DMS153 (cell line): ENCODE measurements around the gene PAOX.
A peak's percentile ranks its signal among the peaks of the same experiment; 100 is the strongest.

ENCODE experiments used
- DNase-seq: peaks from one replicate; lab custom pipeline; 2025; lab: John Stamatoyannopoulos, UW

PAOX gene

GRCh38 chr10:133350283-133350949 lies 28.6 kb upstream of the PAOX start:
- no peak for DNase-seq

- DNase-seq = no peak
Measured at GRCh38 chr10:133350950-133351329, 28.1 kb upstream of the PAOX start.

- no peak for DNase-seq
Measured at GRCh38 chr10:133351408-133352318, 27.4 kb upstream of the PAOX start.

GRCh38 chr10:133353202-133353959 lies 25.7 kb upstream of the PAOX start:
- no peak for DNase-seq

- no peak for DNase-seq
Measured at GRCh38 chr10:133353988-133354605, 25.0 kb upstream of the PAOX start.

- no peak for DNase-seq
Measured at GRCh38 chr10:133354672-133355240, 24.3 kb upstream of the PAOX start.

- no peak for DNase-seq
Measured at GRCh38 chr10:133355266-133355665, 23.8 kb upstream of the PAOX start.

- no peak for DNase-seq
Measured at GRCh38 chr10:133355991-133356390, 23.1 kb upstream of the PAOX start.

GRCh38 chr10:133356549-133357284 lies 22.3 kb upstream of the PAOX start:
- no peak for DNase-seq

- no peak for DNase-seq
Measured at GRCh38 chr10:133357285-133358161, 21.5 kb upstream of the PAOX start, which contains the start of gene FUOM. FUOM (minus strand) TSS chr10:133358019; CDS start chr10:133358007, 12 bp downstream.

- no peak for DNase-seq
Measured at GRCh38 chr10:133358162-133358924, 20.7 kb upstream of the PAOX start.

- no peak for DNase-seq
Measured at GRCh38 chr10:133358925-133359310, 20.1 kb upstream of the PAOX start.

GRCh38 chr10:133359554-133359971 lies 19.5 kb upstream of the PAOX start:
- peak; percentile 42 for DNase-seq

GRCh38 chr10:133359972-133360610 lies 19.0 kb upstream of the PAOX start:
- no peak for DNase-seq

GRCh38 chr10:133361227-133361626 lies 17.8 kb upstream of the PAOX start:
- DNase-seq = no peak

GRCh38 chr10:133361773-133362441 lies 17.2 kb upstream of the PAOX start:
- no peak for DNase-seq

GRCh38 chr10:133362846-133363245 lies 16.2 kb upstream of the PAOX start:
- no peak for DNase-seq
